Right atrium auricular region (tissue), 2 donors: ENCODE results near the gene KMT2B. TPM values are rescaled to one million over a fixed set of nuclear protein-coding genes. Genes with fewer than 3 reads are reported as not detected.
A peak's percentile ranks its signal among the peaks of the same experiment; 100 is the strongest.

Experiments used
- DNase-seq: peaks from one replicate; pipeline ENCODE4 v3.0.0-alpha.2; 2019; ENCODE audit warnings: low spot score
- H3K27ac ChIP-seq, 2 donors: fragments of 200-600 bp; sonication (generic); 1 replicate in 1 of 2; 2 replicates in 1 of 2; pipeline ENCODE4 v1.5.1; 2016 to 2019
- H3K27me3 ChIP-seq, 2 donors: fragments of 200-600 bp; sonication (generic); one replicate each; pipeline versions ENCODE4 v1.5.1 to v1.6.0; 2017 to 2019
- H3K36me3 ChIP-seq: fragments of 200-600 bp; sonication (generic); one replicate; pipeline ENCODE4 v1.5.1; 2016
- H3K4me1 ChIP-seq, 2 donors: fragments of 200-600 bp; sonication (generic); one replicate each; pipeline versions ENCODE4 v1.5.1 to v1.6.0; 2017 to 2019
- H3K4me3 ChIP-seq, 2 donors: fragments of 200-600 bp; sonication (generic); 1 replicate in 1 of 2; 2 replicates in 1 of 2; pipeline ENCODE4 v1.5.1; 2017 to 2019; ENCODE audit warnings: mild to moderate bottlenecking in 1 of 2, moderate library complexity in 1 of 2
- H3K9me3 ChIP-seq, 2 donors: fragments of 200-600 bp; sonication (generic); one replicate each; pipeline ENCODE4 v1.5.1; 2019
- total RNA-seq, 2 donors: library from RNA; depleted of rRNA; stranded (reverse); fragments of >200 nt; gene quantifications; one replicate each; pipeline ENCODE4 v1.1.0, GENCODE V29; 2016
- TF ChIP-seq, protein P1 (sequence below), 2 donors: fragments of 200-600 bp; sonication (generic); IDR thresholded peaks; one replicate each; pipeline ENCODE4 v1.5.1; 2019; ENCODE audit warnings: antibody characterized with exemption in 2 of 2

The KMT2B gene, protein sequence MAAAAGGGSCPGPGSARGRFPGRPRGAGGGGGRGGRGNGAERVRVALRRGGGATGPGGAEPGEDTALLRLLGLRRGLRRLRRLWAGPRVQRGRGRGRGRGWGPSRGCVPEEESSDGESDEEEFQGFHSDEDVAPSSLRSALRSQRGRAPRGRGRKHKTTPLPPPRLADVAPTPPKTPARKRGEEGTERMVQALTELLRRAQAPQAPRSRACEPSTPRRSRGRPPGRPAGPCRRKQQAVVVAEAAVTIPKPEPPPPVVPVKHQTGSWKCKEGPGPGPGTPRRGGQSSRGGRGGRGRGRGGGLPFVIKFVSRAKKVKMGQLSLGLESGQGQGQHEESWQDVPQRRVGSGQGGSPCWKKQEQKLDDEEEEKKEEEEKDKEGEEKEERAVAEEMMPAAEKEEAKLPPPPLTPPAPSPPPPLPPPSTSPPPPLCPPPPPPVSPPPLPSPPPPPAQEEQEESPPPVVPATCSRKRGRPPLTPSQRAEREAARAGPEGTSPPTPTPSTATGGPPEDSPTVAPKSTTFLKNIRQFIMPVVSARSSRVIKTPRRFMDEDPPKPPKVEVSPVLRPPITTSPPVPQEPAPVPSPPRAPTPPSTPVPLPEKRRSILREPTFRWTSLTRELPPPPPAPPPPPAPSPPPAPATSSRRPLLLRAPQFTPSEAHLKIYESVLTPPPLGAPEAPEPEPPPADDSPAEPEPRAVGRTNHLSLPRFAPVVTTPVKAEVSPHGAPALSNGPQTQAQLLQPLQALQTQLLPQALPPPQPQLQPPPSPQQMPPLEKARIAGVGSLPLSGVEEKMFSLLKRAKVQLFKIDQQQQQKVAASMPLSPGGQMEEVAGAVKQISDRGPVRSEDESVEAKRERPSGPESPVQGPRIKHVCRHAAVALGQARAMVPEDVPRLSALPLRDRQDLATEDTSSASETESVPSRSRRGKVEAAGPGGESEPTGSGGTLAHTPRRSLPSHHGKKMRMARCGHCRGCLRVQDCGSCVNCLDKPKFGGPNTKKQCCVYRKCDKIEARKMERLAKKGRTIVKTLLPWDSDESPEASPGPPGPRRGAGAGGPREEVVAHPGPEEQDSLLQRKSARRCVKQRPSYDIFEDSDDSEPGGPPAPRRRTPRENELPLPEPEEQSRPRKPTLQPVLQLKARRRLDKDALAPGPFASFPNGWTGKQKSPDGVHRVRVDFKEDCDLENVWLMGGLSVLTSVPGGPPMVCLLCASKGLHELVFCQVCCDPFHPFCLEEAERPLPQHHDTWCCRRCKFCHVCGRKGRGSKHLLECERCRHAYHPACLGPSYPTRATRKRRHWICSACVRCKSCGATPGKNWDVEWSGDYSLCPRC (N-terminal part only)
- 10 to 100 TPM; 11.9 to 12.9 TPM for total RNA-seq

DNA sequence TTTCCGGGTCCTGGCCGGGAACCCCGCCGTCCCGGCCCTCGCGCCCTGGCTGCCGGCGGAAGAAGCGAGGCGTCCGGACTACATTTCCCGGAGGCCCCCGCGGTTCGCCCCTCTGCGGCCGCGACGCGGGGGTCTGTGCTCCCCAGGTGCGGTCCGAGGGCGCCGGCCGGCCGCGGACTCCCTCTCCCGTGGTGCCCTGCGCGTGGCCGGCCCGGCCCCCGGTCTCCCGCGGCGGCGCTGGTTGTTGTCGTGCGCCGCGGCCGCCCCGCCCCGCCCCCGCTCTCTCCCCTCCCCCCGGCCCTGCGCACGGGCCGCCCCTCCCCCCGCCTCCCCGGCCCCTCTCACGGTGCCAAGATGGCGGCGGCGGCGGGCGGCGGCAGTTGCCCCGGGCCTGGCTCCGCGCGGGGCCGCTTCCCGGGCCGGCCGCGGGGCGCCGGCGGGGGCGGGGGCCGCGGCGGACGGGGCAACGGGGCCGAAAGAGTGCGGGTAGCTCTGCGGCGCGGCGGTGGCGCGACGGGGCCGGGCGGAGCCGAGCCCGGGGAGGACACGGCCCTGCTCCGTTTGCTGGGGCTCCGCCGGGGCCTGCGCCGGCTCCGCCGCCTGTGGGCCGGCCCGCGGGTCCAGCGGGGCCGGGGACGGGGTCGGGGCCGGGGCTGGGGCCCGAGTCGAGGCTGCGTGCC lies at the start of gene KMT2B:
Gene KMT2B, plus strand, starts transcription at position 339 of the 680 bp plus-strand sequence. Its CDS starts 16 bp downstream, at position 355.
- Histone ChIP-seq H3K4me1 (peaks cover 0 to 30% of the 10 kb centered on the region in 2 donors), H3K27ac (peak within 1 kb of the TSS; percentile 87 to 93), H3K36me3 (peaks cover 27% of the 10 kb centered on the region), H3K27me3 (no peaks in the 10 kb centered on the region), H3K4me3 (peak within 1 kb of the TSS; percentile 73 to 88), H3K9me3 (no peaks in the 10 kb centered on the region)
- no peak for DNase-seq
- TF ChIP-seq, protein P1, sequence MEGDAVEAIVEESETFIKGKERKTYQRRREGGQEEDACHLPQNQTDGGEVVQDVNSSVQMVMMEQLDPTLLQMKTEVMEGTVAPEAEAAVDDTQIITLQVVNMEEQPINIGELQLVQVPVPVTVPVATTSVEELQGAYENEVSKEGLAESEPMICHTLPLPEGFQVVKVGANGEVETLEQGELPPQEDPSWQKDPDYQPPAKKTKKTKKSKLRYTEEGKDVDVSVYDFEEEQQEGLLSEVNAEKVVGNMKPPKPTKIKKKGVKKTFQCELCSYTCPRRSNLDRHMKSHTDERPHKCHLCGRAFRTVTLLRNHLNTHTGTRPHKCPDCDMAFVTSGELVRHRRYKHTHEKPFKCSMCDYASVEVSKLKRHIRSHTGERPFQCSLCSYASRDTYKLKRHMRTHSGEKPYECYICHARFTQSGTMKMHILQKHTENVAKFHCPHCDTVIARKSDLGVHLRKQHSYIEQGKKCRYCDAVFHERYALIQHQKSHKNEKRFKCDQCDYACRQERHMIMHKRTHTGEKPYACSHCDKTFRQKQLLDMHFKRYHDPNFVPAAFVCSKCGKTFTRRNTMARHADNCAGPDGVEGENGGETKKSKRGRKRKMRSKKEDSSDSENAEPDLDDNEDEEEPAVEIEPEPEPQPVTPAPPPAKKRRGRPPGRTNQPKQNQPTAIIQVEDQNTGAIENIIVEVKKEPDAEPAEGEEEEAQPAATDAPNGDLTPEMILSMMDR (IDR thresholded peaks at IDR 0.05): no peak

DNA sequence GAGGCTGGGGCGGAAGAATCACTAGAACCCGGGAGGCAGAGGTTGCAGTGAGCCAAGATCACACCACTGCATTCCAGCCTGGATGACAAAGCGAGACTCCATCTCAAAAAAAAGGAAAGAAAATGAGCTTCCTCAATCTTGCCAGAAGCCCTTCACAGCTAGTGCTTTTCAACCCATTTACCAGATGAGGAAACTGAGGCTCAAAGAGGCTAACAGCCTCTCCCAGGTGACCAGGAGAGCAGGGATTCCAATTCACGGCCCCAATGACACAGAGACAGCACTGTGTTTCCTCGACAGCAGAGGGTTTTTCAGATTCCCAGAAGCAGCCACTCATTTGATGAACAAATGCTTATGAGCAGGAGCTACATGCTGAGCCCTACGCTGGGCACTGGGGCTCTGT lies 48.2 kb upstream of the KMT2B start:
- H3K36me3 ChIP-seq: peaks cover 15% of the 10 kb centered on the region
- H3K27me3 ChIP-seq: peaks cover 0 to 9% of the 10 kb centered on the region in 2 donors
- TF ChIP-seq, protein P1 (IDR thresholded peaks at IDR 0.05): no peak
- no peak overlapping the region for H3K27ac ChIP-seq
- H3K4me1 ChIP-seq: peaks cover 0 to 9% of the 10 kb centered on the region in 2 donors
- H3K4me3 ChIP-seq: no peak overlapping the region
- no peak for DNase-seq
- no peaks in the 10 kb centered on the region for H3K9me3 ChIP-seq

DNA sequence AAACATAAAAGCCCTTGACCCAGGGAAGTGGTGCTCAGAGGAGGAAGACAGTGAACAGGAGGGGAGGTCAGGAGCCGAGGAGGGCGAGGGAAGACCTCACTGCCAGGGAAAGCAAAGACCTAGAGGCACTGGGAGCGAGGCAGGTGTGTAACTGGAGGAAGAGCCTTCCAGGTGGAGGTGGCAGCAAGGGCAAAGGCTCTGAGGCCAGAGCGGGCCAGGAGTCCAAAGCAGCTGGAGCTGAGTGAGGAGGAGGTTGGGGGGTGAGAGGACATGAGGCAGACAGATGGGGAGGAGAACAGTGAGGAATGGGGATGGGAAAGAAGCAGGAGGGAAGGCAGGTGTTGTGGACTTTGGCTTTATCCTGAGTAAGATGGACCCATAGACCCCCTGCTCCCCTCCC lies 47.8 kb upstream of the KMT2B start:
- no peak for DNase-seq
- TF ChIP-seq, protein P1 (IDR thresholded peaks at IDR 0.05): no peak
- H3K4me3 ChIP-seq: no peak overlapping the region

DNA sequence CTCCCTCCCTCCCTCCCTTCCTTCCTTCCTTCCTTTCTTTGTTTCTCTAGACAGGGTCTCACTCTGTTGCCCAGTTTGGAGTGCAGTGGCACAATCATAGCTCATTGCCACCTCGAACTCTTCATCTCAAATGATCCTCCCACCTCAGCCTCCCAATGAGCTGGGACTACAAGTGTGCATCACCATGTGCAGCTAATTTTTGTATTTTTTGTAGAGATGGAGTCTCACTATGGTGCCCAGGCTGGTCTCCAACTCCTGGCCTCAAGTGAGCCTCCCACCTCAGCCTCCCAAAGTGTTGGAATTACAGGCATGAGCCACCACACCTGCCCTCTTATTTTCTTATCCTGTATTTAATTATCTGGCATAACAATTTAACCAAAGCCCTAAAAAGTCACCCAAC lies 47.1 kb upstream of the KMT2B start:
- no peak overlapping the region for H3K27ac ChIP-seq
- peaks cover 4% of the 10 kb centered on the region for H3K36me3 ChIP-seq
- no peak for DNase-seq
- peaks cover 0 to 9% of the 10 kb centered on the region in 2 donors for H3K27me3 ChIP-seq
- TF ChIP-seq, protein P1 (IDR thresholded peaks at IDR 0.05): no peak
- H3K4me1 ChIP-seq: peaks cover 0 to 9% of the 10 kb centered on the region in 2 donors
- no peak overlapping the region for H3K4me3 ChIP-seq
- H3K9me3 ChIP-seq: no peaks in the 10 kb centered on the region

More for the DNA sequence above, 47.8 kb upstream of the KMT2B start:
- Histone ChIP-seq H3K9me3 (no peaks in the 10 kb centered on the region), H3K27ac (no peak overlapping the region), H3K36me3 (peaks cover 11% of the 10 kb centered on the region), H3K27me3 (peaks cover 0 to 9% of the 10 kb centered on the region in 2 donors), H3K4me1 (peaks cover 0 to 9% of the 10 kb centered on the region in 2 donors)

DNA sequence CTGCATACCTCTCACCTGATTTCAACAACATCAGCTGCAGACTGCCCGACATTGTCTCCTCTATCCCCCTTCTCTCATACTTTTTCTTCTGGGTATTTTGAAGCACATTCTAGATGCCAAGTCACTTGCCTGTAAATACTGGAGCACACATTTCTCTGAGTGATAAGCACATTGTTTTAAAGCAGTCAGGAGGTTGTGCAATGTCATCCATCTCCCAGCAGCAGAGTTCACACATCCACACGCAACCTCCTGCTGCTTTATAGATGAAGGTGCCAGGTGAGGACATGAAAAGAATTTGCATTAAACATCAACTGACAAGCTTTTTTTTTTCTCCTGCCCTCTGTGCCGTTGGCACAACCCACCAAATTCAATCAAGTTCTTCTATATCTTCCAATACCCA lies 46.0 kb upstream of the KMT2B start:
- TF ChIP-seq, protein P1 (IDR thresholded peaks at IDR 0.05): no peak
- Histone ChIP-seq H3K27me3 (peaks cover 0 to 9% of the 10 kb centered on the region in 2 donors), H3K9me3 (no peaks in the 10 kb centered on the region), H3K4me3 (no peak overlapping the region), H3K27ac (no peak overlapping the region), H3K4me1 (peaks cover 0 to 9% of the 10 kb centered on the region in 2 donors), H3K36me3 (no peaks in the 10 kb centered on the region)
- no peak for DNase-seq
